Left lobe of liver (tissue), 2 donors: ENCODE measurements around the gene LAMC3. TPM values are rescaled to one million over a fixed set of nuclear protein-coding genes. Genes with fewer than 3 reads are reported as not detected.
"Not testable (repeated sequence)": the region's sequence is repeated elsewhere in the genome, so short reads cannot be mapped to it uniquely, and the experiment has no call there.

Experiments used
- ATAC-seq: fragments of 200-7000 bp; cut with Tn5 transposase; one replicate; pipeline ENCODE4 v1.9.1; 2020; ENCODE audit warnings: mild to moderate bottlenecking, moderate library complexity
- DNase-seq: peaks from one replicate; pipeline ENCODE4 v3.0.0-alpha.2; 2020; ENCODE audit warnings: low spot score
- total RNA-seq: library from RNA; stranded (reverse); gene quantifications from one replicate; pipeline ENCODE4 v1.2.1, GENCODE V29; 2021
- donor health status: DM: no; HTN: no; CAD: no; lungs with moderate emphysema.
- donor health status: DM: no; HTN: yes; CAD: no.

Gene LAMC3
- total RNA-seq, 1 donor from 2014 or later, result 7.1 TPM

GRCh38 chr9:131095666-131096268 is 86.8 kb downstream of the LAMC3 start:
- DNase-seq, result no peak

GRCh38 chr9:131096269-131097125 is 87.5 kb downstream of the LAMC3 start, which contains the start of gene AIF1L:
Gene AIF1L (plus strand): TSS chr9:131096531. CDS start chr9:131096630, 99 bp downstream.
- DNase-seq, result no peak
- ATAC-seq, result peak; percentile 55

More at GRCh38 chr9:131095666-131096268, 86.8 kb downstream of the LAMC3 start:
- ATAC-seq, result no peak

- peak; percentile 15 for ATAC-seq
Measured at GRCh38 chr9:131097126-131097947, 88.4 kb downstream of the LAMC3 start.

GRCh38 chr9:131097948-131098278 is 88.9 kb downstream of the LAMC3 start:
- ATAC-seq (no peak), DNase-seq (no peak)

More at GRCh38 chr9:131097126-131097947, 88.4 kb downstream of the LAMC3 start:
- DNase-seq, result no peak

GRCh38 chr9:131098391-131099101 is 89.6 kb downstream of the LAMC3 start:
- DNase-seq (no peak), ATAC-seq (no peak)

GRCh38 chr9:131099102-131099606 is 90.2 kb downstream of the LAMC3 start:
- ATAC-seq, result no peak
- DNase-seq, result no peak

GRCh38 chr9:131099845-131100244 is 90.9 kb downstream of the LAMC3 start:
- ATAC-seq, DNase-seq: not testable (repeated sequence)

- ATAC-seq (no peak), DNase-seq (no peak)
Measured at GRCh38 chr9:131100445-131100844, 91.5 kb downstream of the LAMC3 start.

GRCh38 chr9:131101207-131101964 is 92.4 kb downstream of the LAMC3 start:
- ATAC-seq, result no peak

GRCh38 chr9:131103024-131103423 is 94.0 kb downstream of the LAMC3 start:
- DNase-seq, result no peak
- ATAC-seq, result no peak

More at GRCh38 chr9:131101207-131101964, 92.4 kb downstream of the LAMC3 start:
- no peak for DNase-seq

- no peak for DNase-seq
- ATAC-seq, result no peak
Measured at GRCh38 chr9:131103535-131103934, 94.6 kb downstream of the LAMC3 start.

GRCh38 chr9:131104016-131104740 is 95.2 kb downstream of the LAMC3 start:
- ATAC-seq (no peak), DNase-seq (no peak)

GRCh38 chr9:131105952-131106351 is 97.0 kb downstream of the LAMC3 start:
- no peak for ATAC-seq

GRCh38 chr9:131107760-131108159 is 98.8 kb downstream of the LAMC3 start:
- ATAC-seq (no peak), DNase-seq (no peak)

More at GRCh38 chr9:131105952-131106351, 97.0 kb downstream of the LAMC3 start:
- no peak for DNase-seq

GRCh38 chr9:131111186-131111853 is 102.3 kb downstream of the LAMC3 start:
- DNase-seq (no peak), ATAC-seq (no peak)

- ATAC-seq (no peak), DNase-seq (no peak)
Measured at GRCh38 chr9:131111854-131112311, 102.9 kb downstream of the LAMC3 start.

GRCh38 chr9:131112374-131113154 is 103.6 kb downstream of the LAMC3 start:
- DNase-seq, result no peak
- ATAC-seq, result no peak
